A549 treated with AZD2906 at 1 μM for 4 hours (cell line): ENCODE results near the gene KIF22. TPM values are rescaled to one million over a fixed set of nuclear protein-coding genes. Genes with fewer than 3 reads are reported as not detected.

Source experiments
- total RNA-seq: library from RNA; stranded (reverse); fragments of 200-300 nt; extraction: Qiagen RNA extraction; gene quantifications from 5 replicates; pipeline ENCODE4 v1.2.3, GENCODE V29; 2022

The KIF22 gene
- total RNA-seq, result 79.8 to 94.5 TPM (median 88.2 TPM) in 5 replicates

GRCh38 chr16:29790183-29790948 is at the start of gene KIF22:
Gene KIF22, plus strand, starts transcription at chr16:29790751. Its CDS starts 9 bp downstream, at chr16:29790760.

DNA sequence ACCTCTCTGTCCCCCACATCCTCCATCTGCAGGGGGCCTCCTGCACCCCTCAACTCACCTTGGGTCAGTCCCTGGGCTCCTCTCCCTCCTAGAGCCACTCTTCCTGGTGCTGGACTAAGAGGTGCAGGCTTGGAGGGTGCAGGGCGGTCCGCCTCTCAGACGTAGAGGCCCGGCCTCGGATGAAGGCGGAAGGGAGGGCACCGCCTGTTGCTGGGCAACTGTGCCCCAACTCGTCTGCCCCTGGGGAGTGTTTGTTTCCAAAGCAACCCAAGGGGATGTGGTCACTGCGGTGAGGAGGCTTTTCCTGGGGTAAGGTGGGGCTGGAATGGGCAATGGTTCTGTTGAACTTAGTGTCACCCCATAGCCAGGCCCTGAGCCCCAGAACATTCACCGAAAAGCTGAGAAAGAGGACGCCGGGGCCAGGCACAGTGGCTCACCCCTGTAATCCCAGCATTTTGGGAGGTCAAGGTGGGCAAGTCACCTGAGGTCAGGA is 44.7 kb upstream of the KIF22 start, which contains the start of gene C16orf54:
Gene C16orf54, minus strand, starts transcription at position 138 of the 493 bp plus-strand sequence. CDS start 1,039 bp downstream, outside the sequence.

GRCh38 chr16:29777576-29778350 is 12.8 kb upstream of the KIF22 start, which contains the start of gene ZG16:
Gene ZG16, plus strand, starts transcription at chr16:29778256. Its CDS starts 1,011 bp downstream, at chr16:29779267.

DNA sequence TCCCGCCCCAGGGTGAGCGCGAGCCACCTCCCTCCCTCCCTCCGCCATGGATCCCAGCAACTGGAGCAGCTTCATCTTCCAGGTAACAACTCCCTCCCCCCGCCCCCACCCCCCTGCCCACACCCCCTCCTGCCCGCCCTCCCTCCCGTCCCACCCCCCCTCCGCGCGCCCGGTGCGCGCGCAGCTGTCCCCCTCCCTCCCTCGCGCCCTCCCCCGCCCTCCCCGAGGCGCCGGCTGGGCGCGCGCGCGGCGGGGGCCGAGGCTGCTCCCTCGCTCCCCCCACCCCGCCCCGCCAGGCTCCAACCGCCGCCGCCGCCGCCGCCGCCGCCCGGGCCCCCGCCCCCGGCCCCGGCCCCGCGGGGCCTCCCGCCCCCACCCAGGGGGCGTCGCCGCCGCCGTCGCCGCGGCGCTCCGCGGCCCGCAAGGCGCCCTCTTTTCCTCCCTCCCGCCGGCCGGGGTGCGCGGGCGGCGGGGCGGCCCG is 15.6 kb downstream of the KIF22 start, which contains the start of gene MAZ:
Gene MAZ, plus strand, starts transcription at position 431 of the 481 bp plus-strand sequence. CDS start 173 bp downstream, outside the sequence.

GRCh38 chr16:29811896-29812665 is 21.5 kb downstream of the KIF22 start, which contains the start of gene PRRT2:
Gene PRRT2, plus strand, starts transcription at chr16:29812193. Its CDS starts 862 bp downstream, at chr16:29813055.

DNA sequence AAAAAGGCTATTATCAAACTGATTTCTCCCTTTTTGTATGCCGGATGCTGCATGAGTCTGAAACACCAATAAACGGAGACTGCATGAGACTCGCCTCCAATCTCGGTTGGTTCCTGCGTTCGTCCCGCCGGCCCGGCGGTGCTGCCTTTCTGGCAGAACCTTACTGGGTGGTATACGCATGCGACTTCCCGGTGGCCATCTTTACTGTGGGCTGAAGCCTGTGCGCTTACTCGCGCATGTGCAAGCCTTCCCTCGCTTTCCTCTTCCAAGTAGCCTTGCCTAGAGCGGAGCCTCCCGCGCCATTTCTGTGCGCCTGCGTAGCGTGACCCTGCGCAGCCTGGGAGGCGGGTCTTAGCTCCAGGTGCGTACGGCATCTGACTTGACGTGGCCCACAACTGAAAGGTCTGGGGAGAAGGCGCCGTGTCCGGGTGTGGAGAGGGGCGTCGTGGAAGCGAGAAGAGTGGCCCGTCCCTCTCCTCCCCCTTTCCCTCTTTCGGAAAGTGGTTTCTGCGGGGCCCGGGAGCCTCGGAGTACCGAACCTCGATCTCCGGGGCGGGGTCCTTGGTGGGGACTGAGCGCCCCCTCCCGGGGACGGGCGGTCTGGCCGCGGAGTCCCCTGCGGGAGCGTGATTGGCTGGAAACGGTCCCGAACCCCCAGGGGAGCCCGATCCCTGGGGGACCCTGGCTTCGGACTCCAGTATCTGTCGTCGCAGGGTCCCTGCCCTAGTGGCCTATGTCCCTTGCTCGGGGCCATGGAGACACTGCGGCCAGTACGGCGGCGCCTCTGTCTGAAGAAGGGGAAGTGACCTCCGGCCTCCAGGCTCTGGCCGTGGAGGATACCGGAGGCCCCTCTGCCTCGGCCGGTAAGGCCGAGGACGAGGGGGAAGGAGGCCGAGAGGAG is 25.5 kb downstream of the KIF22 start, which contains the start of gene PAGR1:
Gene PAGR1, plus strand, starts transcription at position 360 of the 901 bp plus-strand sequence. Its CDS starts 374 bp downstream, at position 734.

DNA sequence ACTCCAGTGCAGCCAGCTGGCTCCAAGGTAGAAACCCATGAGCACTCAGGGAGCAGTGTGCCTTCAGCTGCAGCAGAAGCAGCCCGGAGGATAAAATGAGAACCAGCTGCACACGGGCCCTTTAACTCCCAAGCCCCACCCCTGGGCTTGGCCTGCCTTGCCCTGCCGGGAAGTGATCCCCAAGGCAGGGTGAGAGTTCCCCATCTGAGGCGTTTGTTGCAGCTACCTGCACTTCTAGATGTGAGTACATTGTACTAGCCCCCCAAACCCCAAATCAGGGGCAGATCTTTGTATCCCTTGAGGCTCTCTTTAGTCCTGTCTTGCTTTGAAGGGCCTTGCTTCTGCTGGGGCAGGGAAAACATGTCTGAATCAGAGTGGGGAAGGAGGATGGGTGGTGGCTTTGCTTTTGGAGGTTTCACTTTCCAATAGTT is 29.7 kb downstream of the KIF22 start, which contains the start of gene MVP:
Gene MVP, plus strand, starts transcription at position 192 of the 431 bp plus-strand sequence. CDS start 10,088 bp downstream, outside the sequence.

Other genes with a start within 250 kb of the KIF22 start
- gene SPN, start 127.5 kb upstream of the KIF22 start, total RNA-seq, result not detected in 5 replicates
- 0.59 to 1.2 TPM (median 0.70 TPM) in 5 replicates for gene QPRT, start 111.6 kb upstream of the KIF22 start, total RNA-seq
- gene C16orf54, start 44.8 kb upstream of the KIF22 start, total RNA-seq, result not detected in 5 replicates
- not detected in 5 replicates for gene ZG16, start 12.5 kb upstream of the KIF22 start, total RNA-seq
- gene MAZ, start 15.8 kb downstream of the KIF22 start, total RNA-seq, result 147 to 170 TPM (median 158 TPM) in 5 replicates
- gene PRRT2, start 21.4 kb downstream of the KIF22 start, total RNA-seq, result 0.27 to 0.38 TPM (median 0.32 TPM) in 5 replicates
- 38.1 to 43.0 TPM (median 41.2 TPM) in 5 replicates for gene PAGR1, start 25.4 kb downstream of the KIF22 start, total RNA-seq
- gene MVP, start 29.7 kb downstream of the KIF22 start, total RNA-seq, result 125 to 150 TPM (median 142 TPM) in 5 replicates
- 61.3 to 95.2 TPM (median 91.3 TPM) in 5 replicates for gene CDIPT, start 72.5 kb downstream of the KIF22 start, total RNA-seq
- gene SEZ6L2, start 108.8 kb downstream of the KIF22 start, total RNA-seq, result 16.9 to 23.4 TPM (median 21.0 TPM) in 5 replicates
- 14.6 to 28.2 TPM (median 22.7 TPM) in 5 replicates for gene ASPHD1, start 109.7 kb downstream of the KIF22 start, total RNA-seq
- gene KCTD13, start 135.5 kb downstream of the KIF22 start, total RNA-seq, result 10.2 to 16.4 TPM (median 14.5 TPM) in 5 replicates
- 82.6 to 101 TPM (median 99.1 TPM) in 5 replicates for gene TMEM219, start 171.3 kb downstream of the KIF22 start, total RNA-seq
- 25.2 to 31.2 TPM (median 30.1 TPM) in 5 replicates for gene TAOK2, start 183.1 kb downstream of the KIF22 start, total RNA-seq
- 14.6 to 18.0 TPM (median 15.5 TPM) in 5 replicates for gene HIRIP3, start 204.9 kb downstream of the KIF22 start, total RNA-seq
- 99.1 to 113 TPM (median 102 TPM) in 5 replicates for gene INO80E, start 205.5 kb downstream of the KIF22 start, total RNA-seq
- 1.3 to 1.9 TPM (median 1.8 TPM) in 5 replicates for gene DOC2A, start 220.3 kb downstream of the KIF22 start, total RNA-seq
- gene C16orf92, start 232.4 kb downstream of the KIF22 start, total RNA-seq, result not detected in 5 replicates
- gene TLCD3B, start 240.5 kb downstream of the KIF22 start, total RNA-seq, result 0.22 to 0.39 TPM (median 0.26 TPM) in 5 replicates